ENCODE results near the gene WHRN.

WHRN gene

GRCh38 chr9:114371973-114372917 is 133.0 kb downstream of the WHRN start:
- no peak for TF ChIP-seq NFRKB (IDR thresholded peaks at IDR 0.05)
- TF ChIP-seq ZNF384 (IDR thresholded peaks at IDR 0.05), result no peak
- TF ChIP-seq HDGF (IDR thresholded peaks at IDR 0.05; ENCODE audit: borderline replicate concordance), result no peak
- no peak for TF ChIP-seq TARDBP (IDR thresholded peaks at IDR 0.05)
- no peak for TF ChIP-seq FOXM1 (IDR thresholded peaks at IDR 0.05; ENCODE audit: borderline replicate concordance)
- DNase-seq (ENCODE audit: extremely low spot score), result no peak
- ChIA-PET POLR2A (no interaction called here), CTCF (no interaction called here)

- no peak for DNase-seq (ENCODE audit: extremely low spot score)
- TF ChIP-seq NFRKB (IDR thresholded peaks at IDR 0.05) (no peak), FOXM1 (IDR thresholded peaks at IDR 0.05; ENCODE audit: borderline replicate concordance) (no peak), FOXK2 (IDR thresholded peaks at IDR 0.05) (no peak), LEF1 (IDR thresholded peaks at IDR 0.05; ENCODE audit: borderline replicate concordance) (no peak), PKNOX1 (IDR thresholded peaks at IDR 0.05) (no peak), ZNF384 (IDR thresholded peaks at IDR 0.05) (no peak)
- ChIA-PET POLR2A (no interaction called here), CTCF (no interaction called here)
These were observed 133.8 kb downstream of the WHRN start for GRCh38 chr9:114371343-114371944.

- POLR2A ChIA-PET, result no interaction called here
- TF ChIP-seq L3MBTL2 (conservative IDR thresholded peaks at IDR 0.05) (no peak), NFRKB (IDR thresholded peaks at IDR 0.05) (no peak), PKNOX1 (IDR thresholded peaks at IDR 0.05) (no peak), HDGF (IDR thresholded peaks at IDR 0.05; ENCODE audit: borderline replicate concordance) (no peak), TARDBP (IDR thresholded peaks at IDR 0.05) (no peak), ZNF384 (IDR thresholded peaks at IDR 0.05) (no peak), SUZ12 (IDR thresholded peaks at IDR 0.05) (no peak), ARNT (IDR thresholded peaks at IDR 0.05) (no peak), BHLHE40 (IDR thresholded peaks at IDR 0.05; ENCODE audit: borderline replicate concordance) (no peak), FOXK2 (IDR thresholded peaks at IDR 0.05) (no peak), CTBP1 (IDR thresholded peaks at IDR 0.05; ENCODE audit: borderline replicate concordance) (no peak), ELF4 (IDR thresholded peaks at IDR 0.05) (no peak), FOXA1 (IDR thresholded peaks at IDR 0.05) (no peak), LEF1 (IDR thresholded peaks at IDR 0.05; ENCODE audit: borderline replicate concordance) (no peak), FOXM1 (IDR thresholded peaks at IDR 0.05; ENCODE audit: borderline replicate concordance) (no peak), SP1 (IDR thresholded peaks at IDR 0.05) (no peak)
- CTCF ChIA-PET, result no interaction called here
These were observed 134.3 kb downstream of the WHRN start for GRCh38 chr9:114370968-114371320.

GRCh38 chr9:114370251-114370967 is 134.9 kb downstream of the WHRN start:
- ChIA-PET CTCF (no interaction called here), POLR2A (no interaction called here)
- TF ChIP-seq ELF4 (IDR thresholded peaks at IDR 0.05) (no peak), PKNOX1 (IDR thresholded peaks at IDR 0.05) (no peak), LEF1 (IDR thresholded peaks at IDR 0.05; ENCODE audit: borderline replicate concordance) (no peak), NFRKB (IDR thresholded peaks at IDR 0.05) (no peak), ARNT (IDR thresholded peaks at IDR 0.05) (no peak), SP1 (IDR thresholded peaks at IDR 0.05) (no peak), TARDBP (IDR thresholded peaks at IDR 0.05) (no peak), FOXK2 (IDR thresholded peaks at IDR 0.05) (no peak), SUZ12 (IDR thresholded peaks at IDR 0.05) (no peak), ZNF384 (IDR thresholded peaks at IDR 0.05) (no peak), L3MBTL2 (conservative IDR thresholded peaks at IDR 0.05) (no peak), HDGF (IDR thresholded peaks at IDR 0.05; ENCODE audit: borderline replicate concordance) (no peak), FOXM1 (IDR thresholded peaks at IDR 0.05; ENCODE audit: borderline replicate concordance) (no peak), CTBP1 (IDR thresholded peaks at IDR 0.05; ENCODE audit: borderline replicate concordance) (no peak), FOXA1 (IDR thresholded peaks at IDR 0.05) (no peak), BHLHE40 (IDR thresholded peaks at IDR 0.05; ENCODE audit: borderline replicate concordance) (no peak)
- DNase-seq (ENCODE audit: extremely low spot score), result no peak

More at GRCh38 chr9:114370968-114371320, 134.3 kb downstream of the WHRN start:
- DNase-seq (ENCODE audit: extremely low spot score), result no peak

GRCh38 chr9:114369216-114370130 is 135.8 kb downstream of the WHRN start:
- POLR2A ChIA-PET, result no interaction called here
- TF ChIP-seq CTBP1 (IDR thresholded peaks at IDR 0.05; ENCODE audit: borderline replicate concordance) (peak; percentile 25; the same call in 1 of the 2 replicates), FOXM1 (IDR thresholded peaks at IDR 0.05; ENCODE audit: borderline replicate concordance) (no peak)
- no peak for DNase-seq (ENCODE audit: extremely low spot score)
- CTCF ChIA-PET, result no interaction called here

Measured in HEK293T (cell line).